GM12878 (cell line): ENCODE measurements around the gene SDF4. TPM values are rescaled to one million over a fixed set of nuclear protein-coding genes. Genes with fewer than 3 reads are reported as not detected.

Experiments
- ATAC-seq: fragments of 200-7000 bp; cut with Tn5 transposase; 3 replicates; pipeline ENCODE4 v1.9.1; 2020; ENCODE audit warnings: mild to moderate bottlenecking, moderate library complexity
- BruUV-seq: library from RNA; stranded (reverse); fragments of 400-500 nt; replicated peaks from 2 replicates; lab custom pipeline; 2021; lab: Mats Ljungman, UMichigan
- CTCF ChIA-PET: fragments of 300-600 bp; sonication (Branson Sonifier 250); formaldehyde crosslinking; extraction: SDS; loops from one replicate; lab custom pipeline; 2021; ENCODE audit warnings: inconsistent platforms; lab: Yijun Ruan, JAX
- POLR2A ChIA-PET: fragments of 350-600 bp; formaldehyde crosslinking; extraction: SDS; loops from one replicate; lab custom pipeline; 2021; ENCODE audit warnings: inconsistent platforms; lab: Charles Lee
- RAD21 ChIA-PET: fragments of 300-600 bp; sonication (Branson Sonifier 250); formaldehyde crosslinking; loops from one replicate; lab custom pipeline; 2023; ENCODE audit warnings: antibody characterized with exemption; ENCODE audit not compliant: unreplicated experiment; lab: Charles Lee
- SMC1A ChIA-PET: fragments of 300-600 bp; sonication (Branson Sonifier 250); formaldehyde crosslinking; loops from one replicate; lab custom pipeline; 2023; ENCODE audit not compliant: unreplicated experiment, uncharacterized antibody; lab: Charles Lee
- DNase-seq: peaks from one replicate; pipeline ENCODE4 v3.0.0-alpha.2; 2011; ENCODE audit warnings: low read depth, low spot score
- FAIRE-seq: peaks from 3 replicates; lab custom pipeline; 2011; peaks lifted over from hg19 to GRCh38; lab: Jason Lieb, UNC
- H2AFZ ChIP-seq: 2 replicates; pipeline ENCODE4 v1.6.0; 2011; ENCODE audit warnings: low read depth, low read length, control low read depth; ENCODE audit not compliant: control insufficient read depth
- H3K27ac ChIP-seq: 2 replicates; pipeline ENCODE4 v1.5.1; 2011; ENCODE audit warnings: control low read depth; ENCODE audit not compliant: control insufficient read depth, insufficient read depth
- H3K27me3 ChIP-seq, 2 experiments: replicated peaks in 1 of 2; 2 replicates each; pipeline versions ENCODE4 v1.6.0 to v1.6.1; 2011; ENCODE audit warnings: low read length in 1 of 2; ENCODE audit not compliant: control insufficient read depth in 2 of 2, insufficient read depth in 2 of 2
- H3K36me3 ChIP-seq, 2 experiments: 2 replicates each; pipeline ENCODE4 v1.5.1; 2011; ENCODE audit warnings: low read length in 1 of 2; ENCODE audit not compliant: control insufficient read depth in 2 of 2, insufficient read depth in 2 of 2
- H3K4me1 ChIP-seq: 2 replicates; pipeline ENCODE4 v1.6.1; 2011; ENCODE audit warnings: mild to moderate bottlenecking, low read length, moderate library complexity, mixed read lengths; ENCODE audit not compliant: control insufficient read depth, insufficient read depth
- H3K4me2 ChIP-seq: 2 replicates; pipeline ENCODE4 v1.6.0; 2011; ENCODE audit warnings: control low read depth; ENCODE audit not compliant: control insufficient read depth, insufficient read depth
- H3K4me3 ChIP-seq: fragments of 200-600 bp; sonication (generic); 2 replicates; pipeline ENCODE4 v1.5.1; 2016
- H3K79me2 ChIP-seq: 2 replicates; pipeline ENCODE4 v1.6.0; 2011; ENCODE audit warnings: low read length; ENCODE audit not compliant: control insufficient read depth, insufficient read depth
- H3K9ac ChIP-seq: 2 replicates; pipeline ENCODE4 v1.8.0; 2011; ENCODE audit warnings: low read length, control low read depth, mixed read lengths; ENCODE audit not compliant: control insufficient read depth, insufficient read depth
- H3K9me3 ChIP-seq: replicated peaks from 3 replicates; pipeline ENCODE4 v1.5.1; 2011; ENCODE audit warnings: mild to moderate bottlenecking, low read length; ENCODE audit not compliant: control insufficient read depth, insufficient read depth
- H4K20me1 ChIP-seq: 2 replicates; pipeline ENCODE4 v1.6.0; 2011; ENCODE audit not compliant: control insufficient read depth, insufficient read depth
- CBFB ChIP-seq: IDR thresholded peaks from 2 replicates; pipeline ENCODE4 v1.6.1; 2016; ENCODE audit warnings: antibody characterized with exemption, low read depth
- CHD2 ChIP-seq: IDR thresholded peaks from 2 replicates; pipeline ENCODE4 v1.6.1; 2011; ENCODE audit warnings: low read depth, low read length, improper control_type of control experiment, borderline replicate concordance
- GABPA ChIP-seq: IDR thresholded peaks from 2 replicates; pipeline ENCODE4 v1.6.1; 2014; ENCODE audit warnings: antibody characterized with exemption, low read depth, mild to moderate bottlenecking, inconsistent platforms
- KLF5 ChIP-seq: fragments of 450-650 bp; IDR thresholded peaks from 2 replicates; pipeline ENCODE4 v1.6.1; 2014; ENCODE audit warnings: mild to moderate bottlenecking; ENCODE audit not compliant: partially characterized antibody
- LARP7 ChIP-seq: fragments of 450-650 bp; IDR thresholded peaks from 2 replicates; pipeline ENCODE4 v1.6.1; 2017; ENCODE audit warnings: mild to moderate bottlenecking
- POLR2AphosphoS2 ChIP-seq: IDR thresholded peaks from 2 replicates; pipeline ENCODE4 v1.6.1; 2011; ENCODE audit warnings: low read depth, mild to moderate bottlenecking, low read length, improper control_type of control experiment, moderate library complexity
- RAD21 ChIP-seq: IDR thresholded peaks from 2 replicates; pipeline ENCODE4 v1.6.1; 2011; ENCODE audit warnings: mild to moderate bottlenecking, low read depth, low read length, moderate library complexity; ENCODE audit not compliant: insufficient read depth
- SREBF1 ChIP-seq: IDR thresholded peaks from 2 replicates; pipeline ENCODE4 v1.6.1; 2012; ENCODE audit warnings: mild to moderate bottlenecking, low read length
- USF2 ChIP-seq: IDR thresholded peaks from 2 replicates; pipeline ENCODE4 v1.6.1; 2011; ENCODE audit warnings: low read depth, low read length, improper control_type of control experiment, borderline replicate concordance
- WRNIP1 ChIP-seq: IDR thresholded peaks from 2 replicates; pipeline ENCODE4 v1.6.1; 2011; ENCODE audit warnings: low read depth, low read length, improper control_type of control experiment, borderline replicate concordance
- ZNF217 ChIP-seq: fragments of 450-650 bp; IDR thresholded peaks from 2 replicates; pipeline ENCODE4 v1.6.1; 2017; ENCODE audit warnings: antibody characterized with exemption, mild to moderate bottlenecking
- ZNF687 ChIP-seq: fragments of 450-650 bp; IDR thresholded peaks from 2 replicates; pipeline ENCODE4 v1.6.1; 2017; ENCODE audit warnings: mild to moderate bottlenecking, moderate library complexity
- WGBS: methylation state at CpG from one replicate; pipeline ENCODE4 v1.1.6; 2016; ENCODE audit warnings: low lambda C conversion rate; ENCODE audit not compliant: insufficient replicate concordance, insufficient coverage; ENCODE audit errors: missing lambda C conversion rate; 5-methylcytosine and 5-hydroxymethylcytosine counted together
- in situ Hi-C: fragments of 300-500 bp; cut with MboI; formaldehyde crosslinking; loops from 9 replicates; pipeline ENCODE4 v1.14.3; 2018; ENCODE audit warnings: mixed read lengths
- intact Hi-C: fragments of 100-400 bp; cut with micrococcal nuclease; formaldehyde crosslinking; loops from one replicate; pipeline ENCODE4 v1.14.2; 2022; ENCODE audit not compliant: unreplicated experiment
- polyA plus RNA-seq, 11 experiments: library from polyadenylated mRNA; depleted of rRNA in 4 of 11; unstranded in 6 of 11; stranded (reverse) in 5 of 11; fragments of >200 nt; fragmentation: Nextera tagmentation in 4 of 11; fragmentation: Illumina TruSeq in 1 of 11; extraction: Ambion mirVana in 4 of 11; extraction: Trizol in 1 of 11; gene quantifications; 1 replicate in 1 of 11; 2 replicates in 10 of 11; pipeline versions ENCODE4 v1.2.1 to v1.2.3, GENCODE V29; 2011 to 2016; ENCODE audit warnings: inconsistent platforms in 2 of 11, missing spikeins in 2 of 11, low read depth in 1 of 11
- total RNA-seq, 4 experiments: library from RNA; depleted of rRNA in 3 of 4; stranded (reverse); fragments of >200 nt in 3 of 4; fragmentation: Illumina TruSeq in 1 of 4; extraction: Trizol in 1 of 4; gene quantifications; 2 replicates each; pipeline versions ENCODE4 v1.2.1 to v1.2.3, GENCODE V29; 2013 to 2021
- TF ChIP-seq, protein P1 (sequence below): fragments of 450-650 bp; IDR thresholded peaks from 2 replicates; pipeline ENCODE4 v1.6.1; 2017; ENCODE audit warnings: antibody characterized with exemption, mild to moderate bottlenecking, moderate library complexity
- TF ChIP-seq, protein P2 (sequence below): fragments of 450-650 bp; IDR thresholded peaks from 2 replicates; pipeline ENCODE4 v1.6.1; 2017; ENCODE audit warnings: borderline replicate concordance
- TF ChIP-seq, protein P3 (sequence below): IDR thresholded peaks from 2 replicates; pipeline ENCODE4 v1.6.1; 2011; ENCODE audit warnings: mild to moderate bottlenecking, low read depth, low read length, moderate library complexity; ENCODE audit not compliant: insufficient replicate concordance

Gene SDF4
- total and polyA plus RNA-seq, 10 of the 15 experiments (the other 5 are each of a cell fraction or from before 2014, with no cell fraction given) = 0.44 to 97.2 (median 40.2) TPM

DNA sequence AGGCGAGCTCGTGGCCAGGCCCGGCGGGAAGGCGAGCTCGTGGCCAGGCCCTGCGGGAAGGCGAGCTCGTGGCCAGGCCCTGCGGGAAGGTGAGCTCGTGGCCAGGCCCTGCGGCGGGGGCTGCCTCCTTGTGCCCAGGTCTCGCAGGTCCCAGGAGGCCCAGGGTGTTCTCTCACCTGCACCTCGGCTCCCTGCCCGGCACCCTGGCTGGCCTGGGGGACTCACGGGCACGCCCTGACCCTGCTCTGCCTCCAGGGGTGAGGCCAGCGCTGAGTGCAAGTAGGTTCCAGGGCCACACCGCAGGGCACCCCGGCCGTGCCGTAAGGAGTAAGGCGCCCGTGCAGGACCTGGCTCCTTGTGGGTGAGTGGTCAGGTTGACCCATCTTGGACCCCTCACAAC is 4.4 kb downstream of the SDF4 start:
- Histone ChIP-seq H3K79me2 (peaks cover 43% of the 10 kb centered on the region), H3K4me1 (peaks cover 4% of the 10 kb centered on the region), H3K27ac (no peak overlapping the region), H3K4me2 (no peak overlapping the region), H3K27me3 (no peaks in the 10 kb centered on the region), H4K20me1 (no peaks in the 10 kb centered on the region), H3K4me3 (no peak overlapping the region), H2AFZ (no peak overlapping the region), H3K9ac (no peak overlapping the region), H3K36me3 (peaks cover 4 to 39% of the 10 kb centered on the region in 2 experiments; a peak in 3 of 4 replicates), H3K9me3 (no peaks in the 10 kb centered on the region)
- no peak for ATAC-seq
- no TSS peak for BruUV-seq
- FAIRE-seq = no peak
- ChIA-PET SMC1A (no interaction called here), RAD21 (no interaction called here), CTCF (interaction anchor here (1.2 kb wide), 1 partner anchor 105 kb away, joined by 5 read pairs; no protein-coding TSS in a partner anchor), POLR2A (no interaction called here)
- no peak for DNase-seq
- WGBS = 96% methylated on average over 12 of the region's 25 CpGs
- intact Hi-C loops = no loop called here
- in situ Hi-C loops = no loop called here
- TF ChIP-seq RAD21 = no peak
- TF ChIP-seq ZNF217 = no peak
- TF ChIP-seq, protein P1, sequence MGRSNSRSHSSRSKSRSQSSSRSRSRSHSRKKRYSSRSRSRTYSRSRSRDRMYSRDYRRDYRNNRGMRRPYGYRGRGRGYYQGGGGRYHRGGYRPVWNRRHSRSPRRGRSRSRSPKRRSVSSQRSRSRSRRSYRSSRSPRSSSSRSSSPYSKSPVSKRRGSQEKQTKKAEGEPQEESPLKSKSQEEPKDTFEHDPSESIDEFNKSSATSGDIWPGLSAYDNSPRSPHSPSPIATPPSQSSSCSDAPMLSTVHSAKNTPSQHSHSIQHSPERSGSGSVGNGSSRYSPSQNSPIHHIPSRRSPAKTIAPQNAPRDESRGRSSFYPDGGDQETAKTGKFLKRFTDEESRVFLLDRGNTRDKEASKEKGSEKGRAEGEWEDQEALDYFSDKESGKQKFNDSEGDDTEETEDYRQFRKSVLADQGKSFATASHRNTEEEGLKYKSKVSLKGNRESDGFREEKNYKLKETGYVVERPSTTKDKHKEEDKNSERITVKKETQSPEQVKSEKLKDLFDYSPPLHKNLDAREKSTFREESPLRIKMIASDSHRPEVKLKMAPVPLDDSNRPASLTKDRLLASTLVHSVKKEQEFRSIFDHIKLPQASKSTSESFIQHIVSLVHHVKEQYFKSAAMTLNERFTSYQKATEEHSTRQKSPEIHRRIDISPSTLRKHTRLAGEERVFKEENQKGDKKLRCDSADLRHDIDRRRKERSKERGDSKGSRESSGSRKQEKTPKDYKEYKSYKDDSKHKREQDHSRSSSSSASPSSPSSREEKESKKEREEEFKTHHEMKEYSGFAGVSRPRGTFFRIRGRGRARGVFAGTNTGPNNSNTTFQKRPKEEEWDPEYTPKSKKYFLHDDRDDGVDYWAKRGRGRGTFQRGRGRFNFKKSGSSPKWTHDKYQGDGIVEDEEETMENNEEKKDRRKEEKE = no peak
- TF ChIP-seq USF2 = no peak
- TF ChIP-seq CBFB = no peak
- no peak for TF ChIP-seq ZNF687
- no peak for TF ChIP-seq POLR2AphosphoS2
- TF ChIP-seq, protein P2, sequence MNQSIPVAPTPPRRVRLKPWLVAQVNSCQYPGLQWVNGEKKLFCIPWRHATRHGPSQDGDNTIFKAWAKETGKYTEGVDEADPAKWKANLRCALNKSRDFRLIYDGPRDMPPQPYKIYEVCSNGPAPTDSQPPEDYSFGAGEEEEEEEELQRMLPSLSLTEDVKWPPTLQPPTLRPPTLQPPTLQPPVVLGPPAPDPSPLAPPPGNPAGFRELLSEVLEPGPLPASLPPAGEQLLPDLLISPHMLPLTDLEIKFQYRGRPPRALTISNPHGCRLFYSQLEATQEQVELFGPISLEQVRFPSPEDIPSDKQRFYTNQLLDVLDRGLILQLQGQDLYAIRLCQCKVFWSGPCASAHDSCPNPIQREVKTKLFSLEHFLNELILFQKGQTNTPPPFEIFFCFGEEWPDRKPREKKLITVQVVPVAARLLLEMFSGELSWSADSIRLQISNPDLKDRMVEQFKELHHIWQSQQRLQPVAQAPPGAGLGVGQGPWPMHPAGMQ = no peak
- TF ChIP-seq, protein P3, sequence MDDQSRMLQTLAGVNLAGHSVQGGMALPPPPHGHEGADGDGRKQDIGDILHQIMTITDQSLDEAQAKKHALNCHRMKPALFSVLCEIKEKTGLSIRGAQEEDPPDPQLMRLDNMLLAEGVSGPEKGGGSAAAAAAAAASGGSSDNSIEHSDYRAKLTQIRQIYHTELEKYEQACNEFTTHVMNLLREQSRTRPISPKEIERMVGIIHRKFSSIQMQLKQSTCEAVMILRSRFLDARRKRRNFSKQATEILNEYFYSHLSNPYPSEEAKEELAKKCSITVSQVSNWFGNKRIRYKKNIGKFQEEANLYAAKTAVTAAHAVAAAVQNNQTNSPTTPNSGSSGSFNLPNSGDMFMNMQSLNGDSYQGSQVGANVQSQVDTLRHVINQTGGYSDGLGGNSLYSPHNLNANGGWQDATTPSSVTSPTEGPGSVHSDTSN = no peak
- no peak for TF ChIP-seq GABPA
- no peak for TF ChIP-seq CHD2
- no peak for TF ChIP-seq WRNIP1
- no peak for TF ChIP-seq KLF5
- no peak for TF ChIP-seq LARP7
- no peak for TF ChIP-seq SREBF1
